ENCODE data around the gene ZNF622.

GRCh38 chr5:16406630-16407029, 59.0 kb downstream of the ZNF622 start:
- TF ChIP-seq CTCF (conservative IDR thresholded peaks at IDR 0.05; ENCODE audit: low read length) (no peak), EZH2phosphoT487 (IDR thresholded peaks at IDR 0.05; ENCODE audit: borderline replicate concordance) (no peak)
